ENCODE measurements around the gene RAB3C.
A peak's percentile ranks its signal among the peaks of the same experiment; 100 is the strongest.

The RAB3C gene

DNA sequence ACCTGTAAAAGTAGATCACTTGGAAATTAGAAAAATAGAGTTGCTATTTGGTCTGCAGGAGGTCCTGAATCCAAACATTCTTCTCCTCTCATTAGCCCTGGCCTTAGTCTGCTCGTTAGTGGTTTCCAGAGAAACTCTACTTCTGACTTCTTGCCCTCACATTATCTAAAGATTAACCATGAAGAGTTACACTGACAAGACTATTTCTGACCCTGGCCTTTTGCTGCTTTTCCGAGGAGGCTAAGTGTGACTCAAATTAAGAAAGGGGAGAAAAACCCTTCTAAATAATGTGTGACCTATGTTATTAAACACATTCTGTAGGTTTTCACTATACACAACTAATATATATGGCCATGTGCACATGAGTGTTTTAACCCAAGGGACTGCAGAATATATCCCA lies 302.4 kb downstream of the RAB3C start:
- no peak for DNase-seq (ENCODE audit: low read depth in 2 of 2)

DNA sequence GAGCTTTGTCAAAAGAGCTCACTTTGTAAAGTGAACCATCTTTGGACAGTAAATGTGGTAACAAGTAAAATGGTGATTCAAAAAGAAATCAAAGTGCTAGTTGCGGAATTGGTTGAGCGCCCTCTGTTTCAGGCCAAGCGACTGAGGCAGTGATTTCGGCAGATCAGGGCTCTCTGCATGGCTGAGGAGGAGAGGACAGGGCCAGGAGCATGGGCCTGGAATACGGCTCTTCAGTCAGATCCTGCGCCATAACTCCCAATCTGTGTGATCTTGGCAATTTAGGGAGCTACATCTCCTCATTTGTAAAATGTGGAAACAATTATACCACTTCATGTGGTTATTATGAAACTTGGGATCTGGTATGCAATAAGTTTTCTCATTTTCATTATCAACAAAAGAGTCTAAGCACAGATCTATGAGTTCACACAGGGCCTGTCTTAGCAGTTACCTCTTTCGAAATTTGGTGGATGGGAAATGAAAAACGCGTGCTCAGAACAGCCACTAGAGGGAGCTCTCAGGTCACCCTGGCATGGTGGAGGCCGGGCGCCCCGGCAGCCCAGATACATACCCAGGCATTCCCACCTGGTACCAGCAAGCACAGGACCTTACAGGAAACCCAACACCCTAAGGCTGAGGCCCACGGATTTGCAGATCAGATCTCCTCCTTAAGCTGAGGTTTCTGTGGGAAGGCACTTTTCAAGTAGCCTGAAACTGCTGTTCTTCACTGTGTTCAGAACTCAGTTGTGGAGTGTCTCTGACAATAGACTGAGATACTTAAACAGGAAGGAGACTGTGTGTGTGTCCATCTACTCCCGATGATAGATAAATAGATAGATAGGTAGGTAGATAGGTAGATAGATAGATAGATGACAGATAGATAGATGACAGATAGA lies 303.7 kb downstream of the RAB3C start:
- DNase-seq (ENCODE audit: low read depth in 2 of 2): peak; percentile 17 to 38

DNA sequence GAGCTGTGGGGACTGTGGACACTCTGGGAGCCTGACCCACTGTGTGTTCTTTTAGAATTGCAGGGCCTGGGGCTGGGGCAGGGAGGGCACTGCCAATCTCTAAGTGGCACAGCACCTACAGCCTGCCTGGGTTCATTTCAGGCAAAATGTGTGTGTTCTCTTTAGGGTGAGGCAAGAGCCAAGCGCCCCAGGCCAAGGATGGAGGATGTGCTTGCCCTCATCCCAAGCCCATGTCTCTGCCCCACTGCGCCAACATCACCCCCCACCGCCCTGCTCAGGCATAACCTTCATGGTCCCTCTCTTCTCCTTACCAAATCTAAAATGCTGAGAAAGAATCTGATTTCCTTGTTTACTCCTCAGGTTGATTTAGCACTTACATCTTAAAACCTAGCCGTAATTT lies 304.4 kb downstream of the RAB3C start:
- no peak for DNase-seq (ENCODE audit: low read depth in 2 of 2)

DNA sequence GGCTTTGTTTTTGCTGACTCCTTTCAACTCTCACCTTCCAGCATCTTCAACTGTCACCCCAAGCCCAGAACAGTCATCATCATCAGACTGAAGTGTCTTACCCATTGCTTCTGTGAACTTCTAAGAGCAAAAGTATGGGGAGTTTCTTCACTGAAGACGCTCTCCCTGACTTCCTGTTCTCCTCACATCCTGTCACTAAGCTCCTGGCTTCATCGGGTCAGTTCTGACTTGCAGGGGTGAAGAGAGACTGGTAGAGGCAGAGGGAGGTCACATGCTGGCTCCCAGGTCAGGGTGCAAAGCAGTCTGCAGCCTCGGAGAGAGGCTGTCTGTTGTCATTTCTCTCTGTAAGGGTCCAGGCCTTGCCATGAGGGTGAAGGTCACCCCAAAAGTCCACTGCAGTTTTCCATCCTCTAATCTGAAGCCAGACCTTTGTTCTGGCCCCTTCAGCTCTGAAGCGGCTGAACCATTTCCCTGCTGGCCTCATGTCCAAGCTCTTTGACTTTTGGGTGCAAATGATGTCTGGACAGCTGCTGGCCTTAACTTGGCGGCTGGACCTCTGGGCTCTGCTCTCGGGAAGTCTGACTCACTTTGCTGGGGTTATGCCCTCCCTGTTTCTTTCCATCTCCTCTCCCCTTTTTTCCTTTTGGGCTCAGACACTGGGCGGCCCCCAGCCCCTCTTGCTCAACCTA lies 305.0 kb downstream of the RAB3C start:
- no peak for DNase-seq (ENCODE audit: low read depth in 2 of 2)

DNA sequence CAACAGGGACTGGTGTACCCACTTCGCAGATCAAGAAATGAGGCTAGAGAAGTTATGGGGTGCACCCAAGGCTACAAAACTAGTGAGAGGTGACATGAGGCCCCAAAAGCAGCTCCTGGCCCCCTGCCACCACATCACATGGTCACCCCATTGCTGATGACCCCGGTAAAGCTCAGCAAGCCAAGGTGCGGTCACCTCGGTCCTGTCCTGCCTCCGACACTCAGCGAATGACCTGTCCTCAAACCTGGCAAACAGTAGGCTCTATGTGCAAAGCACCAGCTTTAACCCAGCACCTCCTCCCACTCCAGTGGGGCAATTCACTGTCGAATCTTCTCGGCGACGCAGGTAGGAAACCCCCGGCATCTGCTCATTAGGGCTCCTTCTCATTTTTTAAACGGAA lies 307.4 kb downstream of the RAB3C start:
- no peak for DNase-seq (ENCODE audit: low read depth in 2 of 2)

DNA sequence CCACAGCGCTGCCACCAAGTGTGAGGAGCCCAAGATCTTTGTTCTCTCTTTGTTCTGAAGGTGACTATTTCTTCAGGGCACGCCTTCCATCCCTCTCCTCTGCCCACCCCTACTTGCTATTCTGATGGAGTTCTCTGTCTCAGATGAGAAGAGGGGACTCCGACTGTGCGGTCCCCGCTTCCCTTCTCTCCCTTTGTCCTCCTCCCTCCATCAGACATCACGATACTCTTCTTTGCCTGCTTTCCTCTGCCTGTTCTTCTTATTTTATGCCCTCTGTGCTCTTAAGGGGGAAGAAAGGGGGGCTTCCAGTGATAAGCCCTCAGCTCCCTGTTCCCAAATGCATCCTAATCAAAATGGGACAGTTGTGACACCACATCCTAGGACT lies 307.8 kb downstream of the RAB3C start:
- DNase-seq (ENCODE audit: low read depth in 2 of 2): no peak

DNA sequence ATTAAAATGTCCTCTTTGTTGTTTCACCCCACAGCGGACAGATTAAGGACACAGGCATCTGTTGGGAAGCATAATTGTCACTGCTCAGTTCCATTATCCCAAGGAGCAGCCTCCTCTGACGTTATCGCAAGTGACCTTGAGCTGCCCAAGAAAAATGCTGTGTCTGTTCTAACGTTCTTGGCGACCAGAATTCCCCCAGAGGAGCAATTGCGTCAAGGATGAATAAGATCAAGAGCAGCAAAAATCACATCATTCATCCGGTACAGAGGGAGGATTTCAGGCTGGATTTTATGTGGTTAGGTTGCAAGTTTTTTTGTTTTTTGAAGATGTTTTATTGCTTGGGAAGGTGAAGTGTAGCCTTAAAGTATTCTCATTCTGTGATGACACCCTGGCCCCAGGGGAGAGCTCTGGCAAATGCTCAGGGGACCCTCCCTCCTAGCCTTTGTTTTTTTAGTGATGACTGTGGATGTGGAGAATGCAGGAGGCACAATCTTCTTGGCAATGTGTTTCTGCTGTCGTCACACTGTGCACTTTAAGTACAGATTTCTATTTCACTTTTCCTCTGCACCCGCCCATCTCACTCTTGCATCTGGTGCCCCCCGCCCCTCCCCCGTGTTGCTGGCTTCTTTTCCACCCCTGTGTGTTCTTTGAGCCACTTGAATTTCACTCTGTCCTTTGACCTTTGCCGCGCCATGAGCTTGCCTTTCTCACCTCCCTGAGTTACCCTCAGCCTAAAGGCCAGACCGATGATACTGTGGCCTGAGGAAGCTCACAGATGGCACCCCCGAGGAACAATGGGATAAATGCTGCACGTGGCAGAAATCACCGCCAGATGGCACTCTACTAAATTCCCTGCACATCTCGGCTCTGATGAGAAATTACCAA lies 308.5 kb downstream of the RAB3C start:
- peak; percentile 29 for DNase-seq (ENCODE audit: low read depth in 2 of 2)

DNA sequence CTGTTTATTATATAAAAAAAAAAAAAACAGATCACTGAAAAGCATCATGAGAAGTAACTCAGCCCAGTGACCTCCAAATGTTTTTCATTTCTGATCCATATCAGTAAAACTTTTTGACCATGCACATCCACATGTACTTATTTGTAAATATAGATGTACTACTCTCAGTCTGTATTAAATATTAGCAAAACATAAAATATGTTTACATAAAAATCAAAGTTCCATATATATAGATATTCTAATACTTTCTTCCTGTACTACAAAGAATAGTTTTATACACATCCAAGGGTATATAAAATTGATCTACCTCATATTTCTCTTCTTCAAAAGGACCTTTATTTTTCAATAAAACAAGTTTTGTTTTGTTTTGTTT lies 309.1 kb downstream of the RAB3C start:
- DNase-seq (ENCODE audit: low read depth in 2 of 2): no peak

DNA sequence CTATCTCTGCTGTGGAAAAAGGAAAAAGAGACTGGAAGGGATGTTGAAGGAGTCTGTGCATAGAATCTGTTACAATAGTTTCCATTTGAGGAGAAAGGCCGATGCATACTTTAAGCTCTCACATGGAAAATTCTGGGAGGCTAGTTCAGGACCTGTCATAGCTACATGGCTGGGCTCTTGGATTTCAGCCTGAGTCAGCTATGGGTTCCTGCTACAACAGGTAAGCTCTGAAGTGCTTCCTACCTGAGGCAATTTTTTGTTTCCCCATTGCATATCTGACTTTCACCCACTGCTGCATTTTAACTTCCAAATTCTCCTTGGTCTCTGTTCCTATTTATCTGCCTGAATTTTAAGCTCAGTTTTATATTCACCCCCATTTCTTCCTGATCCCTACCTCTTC lies 310.7 kb downstream of the RAB3C start:
- DNase-seq (ENCODE audit: low read depth in 2 of 2): no peak

DNA sequence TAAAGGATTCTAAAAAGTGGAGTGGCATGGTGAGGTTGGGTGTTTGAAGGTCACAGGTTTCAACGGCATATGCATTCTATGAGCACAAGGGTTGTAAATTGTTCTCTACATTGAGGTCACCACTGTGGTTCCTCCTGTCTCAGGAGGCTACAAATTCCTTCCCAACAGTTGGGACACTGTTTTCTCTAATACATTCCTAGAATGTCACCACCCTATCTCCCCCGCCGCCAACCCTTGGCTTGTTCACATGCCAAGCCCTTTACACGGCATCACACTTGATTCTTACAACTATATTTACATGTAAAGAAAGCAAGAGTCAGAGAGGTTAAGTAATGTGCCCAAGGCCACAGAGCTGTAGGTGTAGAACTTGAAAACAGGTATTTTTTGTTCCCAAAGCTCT lies 315.1 kb downstream of the RAB3C start:
- no peak for DNase-seq (ENCODE audit: low read depth in 2 of 2)

DNA sequence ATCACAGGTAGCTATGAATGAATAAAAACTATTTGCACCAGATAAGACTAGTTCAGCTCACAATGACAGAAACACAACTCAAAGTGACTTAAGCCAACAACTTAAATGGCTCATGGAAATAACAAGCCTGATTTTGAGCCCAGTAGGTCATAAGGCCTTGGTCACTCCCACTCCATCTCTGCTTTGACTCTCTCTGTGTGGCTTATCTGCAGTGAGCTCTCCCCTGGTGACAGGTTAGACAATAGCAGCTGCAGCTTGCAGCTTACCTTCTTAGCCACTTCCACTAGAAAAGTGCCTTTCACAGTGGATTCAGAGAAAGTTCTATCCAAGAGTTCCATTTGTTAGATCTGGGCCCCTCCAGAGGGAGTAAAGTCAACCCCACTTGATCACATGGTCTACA lies 315.7 kb downstream of the RAB3C start:
- DNase-seq (ENCODE audit: low read depth in 2 of 2): no peak

DNA sequence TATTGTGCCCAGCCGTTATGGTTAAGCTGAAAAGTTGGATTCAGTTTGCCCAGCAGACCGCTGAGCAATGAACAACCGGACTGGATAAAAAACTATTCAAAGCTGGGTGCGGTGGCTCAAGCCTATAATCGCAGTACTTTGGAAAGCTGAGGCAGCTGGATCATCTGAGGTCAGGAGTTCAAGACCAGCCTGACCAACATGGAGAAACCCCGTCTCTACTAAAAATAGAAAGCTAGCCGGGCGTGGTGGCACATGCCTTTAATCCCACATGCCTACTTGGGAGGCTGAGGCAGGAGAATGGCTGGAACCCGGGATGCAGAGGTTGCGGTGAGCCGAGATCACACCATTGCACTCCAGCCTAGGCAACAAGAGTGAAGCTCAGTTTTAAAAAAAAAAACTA lies 318.4 kb downstream of the RAB3C start:
- DNase-seq (ENCODE audit: low read depth in 2 of 2): no peak

DNA sequence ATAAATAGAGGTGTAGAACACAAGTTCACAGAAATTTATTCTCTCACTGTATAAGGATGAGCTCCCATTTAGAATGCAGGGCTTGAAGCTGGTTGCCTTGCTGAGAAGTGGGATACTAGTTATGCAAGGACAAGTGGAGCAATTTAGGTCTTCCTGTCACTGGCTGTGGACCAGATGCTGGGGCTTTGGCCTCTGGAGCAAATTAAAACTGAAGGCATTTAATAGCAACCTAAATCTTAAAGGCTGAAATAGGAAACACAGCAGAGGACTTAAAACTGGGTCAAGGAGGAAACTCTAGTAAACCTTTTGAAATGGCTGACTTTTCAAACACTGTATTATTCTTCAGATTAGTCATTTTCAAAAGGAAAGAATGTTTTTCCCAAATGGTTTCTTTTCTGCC lies 319.4 kb downstream of the RAB3C start:
- no peak for DNase-seq (ENCODE audit: low read depth in 2 of 2)

DNA sequence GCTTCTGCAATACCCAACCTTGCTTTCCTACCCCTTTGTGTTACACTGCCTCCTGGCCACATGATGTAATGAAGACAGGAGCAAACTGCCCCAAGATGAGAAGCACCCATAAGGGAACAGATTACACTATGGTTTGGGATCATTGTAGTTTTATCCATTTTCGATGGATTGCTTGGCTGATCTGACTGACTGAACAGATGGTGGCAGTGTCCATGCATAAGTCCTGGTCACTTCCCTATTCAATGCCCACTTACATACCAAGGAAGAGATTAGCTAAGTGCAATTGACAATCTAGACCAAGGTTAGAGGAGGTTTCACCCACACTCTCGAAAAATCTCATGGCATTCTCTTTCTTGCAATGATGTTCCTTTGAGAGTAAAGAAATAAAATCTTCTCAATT lies 319.9 kb downstream of the RAB3C start:
- no peak for DNase-seq (ENCODE audit: low read depth in 2 of 2)

DNA sequence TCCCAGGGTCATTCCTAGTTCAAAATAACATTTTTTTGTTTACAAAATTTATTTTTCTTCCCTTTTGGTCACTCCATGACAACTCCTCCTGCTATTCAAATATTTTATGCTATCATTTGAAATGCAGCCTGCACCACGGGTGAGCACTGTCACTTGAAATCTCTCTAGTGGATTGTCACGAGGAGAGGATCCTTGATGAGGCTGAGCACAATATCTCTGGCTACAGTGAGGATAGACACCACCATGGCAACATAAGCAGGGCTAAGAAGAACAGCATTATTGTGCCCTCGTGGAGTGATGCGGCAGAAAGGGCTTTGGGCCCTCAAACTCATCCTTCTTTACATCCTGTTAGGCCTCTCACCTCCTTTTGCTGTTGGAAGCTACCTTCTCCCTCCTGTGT lies 321.9 kb downstream of the RAB3C start:
- DNase-seq (ENCODE audit: low read depth in 2 of 2): no peak

DNA sequence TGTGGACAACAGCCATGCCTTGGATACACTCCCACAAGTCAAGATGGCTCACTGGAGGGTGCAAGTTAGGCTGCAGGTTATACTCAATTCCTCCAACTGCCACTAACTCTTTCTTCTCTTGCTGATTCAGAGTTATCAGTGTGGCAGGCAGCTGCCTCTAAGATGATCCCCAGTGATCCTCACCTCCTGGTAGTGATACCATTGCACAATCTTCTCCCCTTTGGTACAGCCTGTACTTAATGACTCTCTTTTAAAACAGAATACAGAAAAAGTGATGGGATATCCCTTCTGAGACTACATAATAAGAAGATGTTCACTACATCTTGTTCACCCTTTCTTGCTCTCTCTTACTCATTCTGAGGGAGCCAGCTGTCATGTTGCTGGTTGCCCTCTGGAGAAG lies 323.1 kb downstream of the RAB3C start:
- no peak for DNase-seq (ENCODE audit: low read depth in 2 of 2)
